Measurements from ENCODE around the gene CCDC27.

GRCh38 chr1:3787349-3787715 is 35.1 kb downstream of the CCDC27 start:
- TF ChIP-seq ARNTL (CRISPR knock-in tag; IDR thresholded peaks at IDR 0.05; ENCODE audit: borderline replicate concordance, low read depth) (no peak), ISL1 (CRISPR knock-in tag; IDR thresholded peaks at IDR 0.05) (no peak)

Data from SK-N-SH treated with all-trans-retinoic acid at 6 μM for 48 hours (cell line).